Hepatocyte (in vitro differentiated cells): Measurements from ENCODE around the gene MAP2K3. TPM values are rescaled to one million over a fixed set of nuclear protein-coding genes. Genes with fewer than 3 reads are reported as not detected.

Experiments used
- DNase-seq: peaks from one replicate; pipeline ENCODE4 v3.0.0-alpha.2; 2016; ENCODE audit warnings: low spot score
- H2AFZ ChIP-seq: fragments of 200-600 bp; sonication (generic); 2 replicates; pipeline ENCODE4 v1.6.0; 2016; ENCODE audit warnings: antibody characterized with exemption, mild to moderate bottlenecking
- H3K27ac ChIP-seq: fragments of 200-600 bp; sonication (generic); 2 replicates; pipeline ENCODE4 v1.5.1; 2016; ENCODE audit warnings: mild to moderate bottlenecking
- H3K27me3 ChIP-seq: fragments of 200-600 bp; sonication (generic); 2 replicates; pipeline ENCODE4 v1.6.1; 2016
- H3K36me3 ChIP-seq: fragments of 200-600 bp; sonication (generic); replicated peaks from 2 replicates; pipeline ENCODE4 v1.5.1; 2016; ENCODE audit warnings: low read depth; ENCODE audit not compliant: insufficient read depth
- H3K4me1 ChIP-seq: fragments of 200-600 bp; sonication (generic); 2 replicates; pipeline ENCODE4 v1.5.1; 2016; ENCODE audit warnings: mild to moderate bottlenecking, moderate library complexity; ENCODE audit not compliant: insufficient read depth
- H3K4me2 ChIP-seq: fragments of 200-600 bp; sonication (generic); 2 replicates; pipeline ENCODE4 v1.6.0; 2016
- H3K4me3 ChIP-seq: fragments of 200-600 bp; sonication (generic); 2 replicates; pipeline ENCODE4 v1.5.1; 2016; ENCODE audit warnings: mild to moderate bottlenecking
- H3K79me2 ChIP-seq: fragments of 200-600 bp; sonication (generic); 2 replicates; pipeline ENCODE4 v1.6.0; 2017; ENCODE audit warnings: mild to moderate bottlenecking
- H3K9me2 ChIP-seq: fragments of 200-600 bp; sonication (generic); replicated peaks from 2 replicates; pipeline ENCODE4 v1.6.0; 2017; ENCODE audit warnings: mild to moderate bottlenecking; ENCODE audit not compliant: insufficient read depth
- H3K9me3 ChIP-seq: fragments of 200-600 bp; sonication (generic); 2 replicates; pipeline ENCODE4 v1.5.1; 2016; ENCODE audit warnings: low read depth, mild to moderate bottlenecking
- H4K20me1 ChIP-seq: fragments of 200-600 bp; sonication (generic); 2 replicates; pipeline ENCODE4 v1.6.0; 2016; ENCODE audit warnings: mild to moderate bottlenecking; ENCODE audit not compliant: insufficient read depth, poor library complexity, severe bottlenecking
- CTCF ChIP-seq: fragments of 200-600 bp; sonication (generic); IDR thresholded peaks from 2 replicates; pipeline ENCODE4 v1.5.1; 2016; ENCODE audit warnings: antibody characterized with exemption, mild to moderate bottlenecking; ENCODE audit not compliant: poor library complexity
- EZH2 ChIP-seq: fragments of 200-600 bp; sonication (generic); IDR thresholded peaks from 2 replicates; pipeline ENCODE4 v1.6.1; 2016; ENCODE audit warnings: antibody characterized with exemption, mild to moderate bottlenecking, borderline replicate concordance
- EZH2phosphoT487 ChIP-seq: fragments of 200-600 bp; sonication (generic); IDR thresholded peaks from one replicate; pipeline ENCODE4 v1.6.1; 2018; ENCODE audit warnings: antibody characterized with exemption, mild to moderate bottlenecking, low read depth, moderate library complexity; ENCODE audit not compliant: unreplicated experiment, severe bottlenecking
- WGBS: methylation state at CpG from one replicate; pipeline ENCODE4 v1.1.6; 2016; ENCODE audit warnings: low lambda C conversion rate; ENCODE audit errors: missing lambda C conversion rate; 5-methylcytosine and 5-hydroxymethylcytosine counted together
- polyA plus RNA-seq: library from polyadenylated mRNA; unstranded; fragments of >200 nt; fragmentation: Nextera tagmentation; extraction: Ambion mirVana; gene quantifications from 2 replicates; pipeline ENCODE4 v1.2.1, GENCODE V29; 2016
- total RNA-seq: library from RNA; depleted of rRNA; stranded (reverse); fragments of >200 nt; gene quantifications from 2 replicates; pipeline ENCODE4 v1.2.3, GENCODE V29; 2014

Gene MAP2K3
- total and polyA plus RNA-seq, 2 experiments from 2014 or later = 21.8 to 62.4 TPM

- no peak overlapping the region for H3K27ac ChIP-seq
- TF ChIP-seq EZH2phosphoT487 (no peak), CTCF (no peak)
- no peak overlapping the region for H3K4me3 ChIP-seq
- peaks cover 22% of the 10 kb centered on the region for H3K4me1 ChIP-seq
- no peaks in the 10 kb centered on the region for H3K36me3 ChIP-seq
- DNase-seq = no peak
- H3K9me3 ChIP-seq = no peaks in the 10 kb centered on the region
- H4K20me1 ChIP-seq = peaks cover 34% of the 10 kb centered on the region
- peaks cover 92% of the 10 kb centered on the region for H3K79me2 ChIP-seq
- no peak overlapping the region for H3K4me2 ChIP-seq
- no peaks in the 10 kb centered on the region for H3K27me3 ChIP-seq
- H2AFZ ChIP-seq = no peak overlapping the region
- H3K9me2 ChIP-seq = no peaks in the 10 kb centered on the region
- 92% methylated on average over 11 of the region's 11 CpGs for WGBS
Observed at GRCh38 chr17:21289175-21289901, 4.8 kb downstream of the MAP2K3 start.

GRCh38 chr17:21289902-21290571 lies 5.5 kb downstream of the MAP2K3 start:
- no peak overlapping the region for H3K27ac ChIP-seq
- H3K4me1 ChIP-seq = peaks cover 22% of the 10 kb centered on the region
- no peaks in the 10 kb centered on the region for H3K9me2 ChIP-seq
- WGBS = 80% methylated on average over 18 of the region's 18 CpGs
- peaks cover 41% of the 10 kb centered on the region for H4K20me1 ChIP-seq
- no peak overlapping the region for H2AFZ ChIP-seq
- no peaks in the 10 kb centered on the region for H3K36me3 ChIP-seq
- no peak for TF ChIP-seq EZH2phosphoT487
- TF ChIP-seq CTCF = no peak
- TF ChIP-seq EZH2 = no peak
- H3K27me3 ChIP-seq = no peaks in the 10 kb centered on the region
- no peaks in the 10 kb centered on the region for H3K9me3 ChIP-seq
- H3K4me3 ChIP-seq = no peak overlapping the region
- H3K79me2 ChIP-seq = peaks cover 96% of the 10 kb centered on the region
- DNase-seq = no peak
- H3K4me2 ChIP-seq = no peak overlapping the region

GRCh38 chr17:21291357-21291756 lies 6.8 kb downstream of the MAP2K3 start:
- Histone ChIP-seq H3K4me3 (no peak overlapping the region), H3K9me3 (no peaks in the 10 kb centered on the region), H3K27me3 (no peaks in the 10 kb centered on the region), H3K79me2 (peaks cover 98% of the 10 kb centered on the region), H3K4me1 (peaks cover 22% of the 10 kb centered on the region), H3K27ac (no peak overlapping the region), H3K36me3 (no peaks in the 10 kb centered on the region), H3K9me2 (no peaks in the 10 kb centered on the region), H4K20me1 (peaks cover 40% of the 10 kb centered on the region), H2AFZ (no peak overlapping the region), H3K4me2 (no peak overlapping the region)
- 75% methylated on average over 10 of the region's 10 CpGs for WGBS
- no peak for TF ChIP-seq EZH2phosphoT487
- no peak for TF ChIP-seq CTCF
- TF ChIP-seq EZH2 = no peak
- DNase-seq = no peak
